ENCODE data around the gene CHD5.
"Not testable (repeated sequence)": the region's sequence is repeated elsewhere in the genome, so short reads cannot be mapped to it uniquely, and the experiment has no call there.

- TF ChIP-seq CTCF (IDR thresholded peaks at IDR 0.05 in 2 of 3, conservative IDR thresholded peaks at IDR 0.05 in 1 of 3; ENCODE audit: borderline replicate concordance in 1 of 3, insufficient read depth in 1 of 3, low read depth in 2 of 3, low read length in 2 of 3); EZH2 (IDR thresholded peaks at IDR 0.05); POLR2A (IDR thresholded peaks at IDR 0.05; ENCODE audit: borderline replicate concordance, extremely low read depth, insufficient read depth, insufficient read length): not testable (repeated sequence)
Observed at GRCh38 chr1:6219641-6220040, 39.5 kb upstream of the CHD5 start.
